ENCODE data around the gene AGXT2. TPM values are rescaled to one million over a fixed set of nuclear protein-coding genes. Genes with fewer than 3 reads are reported as not detected.

The AGXT2 gene
- total RNA-seq, 1 donor from 2014 or later = not detected

DNA sequence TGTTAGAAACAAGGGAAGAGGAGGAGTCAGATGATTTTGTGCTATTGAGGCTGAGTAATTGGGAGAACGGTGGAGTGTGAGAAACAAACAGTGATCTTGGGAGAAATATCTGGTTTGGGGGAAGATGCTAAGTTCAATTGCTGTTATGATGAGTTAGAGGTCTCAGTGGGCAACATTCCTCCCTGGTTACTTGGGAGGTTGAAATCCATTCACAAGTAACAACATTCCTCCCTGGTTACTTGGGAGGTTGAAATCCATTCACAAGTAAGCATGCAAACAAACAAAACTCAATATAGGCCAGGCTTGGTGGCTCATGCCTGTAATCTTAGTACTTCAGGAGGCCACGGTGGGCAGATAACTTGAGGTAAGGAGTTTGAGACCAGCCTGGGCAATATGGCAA lies 38.7 kb downstream of the AGXT2 start:
- no peaks in the 10 kb centered on the region for H3K27me3 ChIP-seq
- Mint-ChIP-seq H3K27me3 (ENCODE audit: insufficient read depth, low read depth) (no peaks in the 10 kb centered on the region), H3K4me3 (no peak overlapping the region), H3K4me1 (peaks cover 3% of the 10 kb centered on the region), H3K9me3 (no peaks in the 10 kb centered on the region), H3K36me3 (no peaks in the 10 kb centered on the region), H3K27ac (no peak overlapping the region)
- no peaks in the 10 kb centered on the region for H3K4me1 ChIP-seq
- no peaks in the 10 kb centered on the region for H3K79me2 ChIP-seq (ENCODE audit: low read depth)
- no peaks in the 10 kb centered on the region for H3K36me3 ChIP-seq
- no peaks in the 10 kb centered on the region for H3F3A ChIP-seq (ENCODE audit: low read depth)
- no peak for DNase-seq (ENCODE audit: low spot score)
- no peak overlapping the region for H2AFZ ChIP-seq (replicated peaks)
- no peaks in the 10 kb centered on the region for H3K9me3 ChIP-seq (ENCODE audit: low read depth)
- no peak overlapping the region for H3K9ac ChIP-seq
- H3K4me3 ChIP-seq = no peak overlapping the region
- TF ChIP-seq EZH2 (IDR thresholded peaks at IDR 0.05) (no peak), EZH2phosphoT487 (IDR thresholded peaks at IDR 0.05) (no peak)
- TF ChIP-seq, protein P1, sequence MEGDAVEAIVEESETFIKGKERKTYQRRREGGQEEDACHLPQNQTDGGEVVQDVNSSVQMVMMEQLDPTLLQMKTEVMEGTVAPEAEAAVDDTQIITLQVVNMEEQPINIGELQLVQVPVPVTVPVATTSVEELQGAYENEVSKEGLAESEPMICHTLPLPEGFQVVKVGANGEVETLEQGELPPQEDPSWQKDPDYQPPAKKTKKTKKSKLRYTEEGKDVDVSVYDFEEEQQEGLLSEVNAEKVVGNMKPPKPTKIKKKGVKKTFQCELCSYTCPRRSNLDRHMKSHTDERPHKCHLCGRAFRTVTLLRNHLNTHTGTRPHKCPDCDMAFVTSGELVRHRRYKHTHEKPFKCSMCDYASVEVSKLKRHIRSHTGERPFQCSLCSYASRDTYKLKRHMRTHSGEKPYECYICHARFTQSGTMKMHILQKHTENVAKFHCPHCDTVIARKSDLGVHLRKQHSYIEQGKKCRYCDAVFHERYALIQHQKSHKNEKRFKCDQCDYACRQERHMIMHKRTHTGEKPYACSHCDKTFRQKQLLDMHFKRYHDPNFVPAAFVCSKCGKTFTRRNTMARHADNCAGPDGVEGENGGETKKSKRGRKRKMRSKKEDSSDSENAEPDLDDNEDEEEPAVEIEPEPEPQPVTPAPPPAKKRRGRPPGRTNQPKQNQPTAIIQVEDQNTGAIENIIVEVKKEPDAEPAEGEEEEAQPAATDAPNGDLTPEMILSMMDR (IDR thresholded peaks at IDR 0.05) = no peak
- no peaks in the 10 kb centered on the region for H4K20me1 ChIP-seq (ENCODE audit: low read depth)
- no peak overlapping the region for H3K27ac ChIP-seq
- H3K4me2 ChIP-seq = no peak overlapping the region

DNA sequence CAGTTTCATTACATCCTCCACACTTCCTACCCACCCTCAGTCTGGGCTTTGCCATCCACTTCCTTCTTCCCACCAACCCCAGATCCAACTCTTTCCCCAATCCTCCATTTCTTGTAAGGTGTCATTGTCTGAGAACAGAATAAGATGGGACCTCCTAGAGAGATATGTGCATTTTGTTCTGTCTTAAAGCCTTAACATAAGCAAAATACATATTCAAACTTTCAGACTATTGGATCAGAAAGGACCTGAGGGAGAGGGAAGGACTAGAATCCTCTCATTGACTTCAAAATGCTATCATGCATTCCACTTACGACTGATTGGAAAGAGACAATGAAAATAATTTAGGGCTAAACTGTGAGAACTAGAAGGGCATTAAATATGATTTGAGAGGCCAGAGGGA lies 43.0 kb downstream of the AGXT2 start:
- Histone ChIP-seq H3K4me2 (no peak overlapping the region), H3K9ac (no peak overlapping the region), H3K9me3 (ENCODE audit: low read depth) (no peaks in the 10 kb centered on the region), H4K20me1 (ENCODE audit: low read depth) (no peaks in the 10 kb centered on the region), H3K27me3 (peaks cover 3% of the 10 kb centered on the region), H3K27ac (no peak overlapping the region), H3K79me2 (ENCODE audit: low read depth) (no peaks in the 10 kb centered on the region), H3F3A (ENCODE audit: low read depth) (no peaks in the 10 kb centered on the region), H3K4me3 (no peak overlapping the region), H3K4me1 (no peaks in the 10 kb centered on the region), H3K36me3 (no peaks in the 10 kb centered on the region), H2AFZ (replicated peaks) (no peak overlapping the region)
- Mint-ChIP-seq H3K9me3 (no peaks in the 10 kb centered on the region), H3K4me1 (peaks cover 3% of the 10 kb centered on the region), H3K27ac (no peak overlapping the region), H3K4me3 (no peak overlapping the region), H3K27me3 (ENCODE audit: insufficient read depth, low read depth) (no peaks in the 10 kb centered on the region), H3K36me3 (no peaks in the 10 kb centered on the region)
- TF ChIP-seq, protein P1 (IDR thresholded peaks at IDR 0.05) = no peak
- TF ChIP-seq EZH2phosphoT487 (IDR thresholded peaks at IDR 0.05) (no peak), EZH2 (IDR thresholded peaks at IDR 0.05) (no peak)
- no peak for DNase-seq (ENCODE audit: low spot score)

DNA sequence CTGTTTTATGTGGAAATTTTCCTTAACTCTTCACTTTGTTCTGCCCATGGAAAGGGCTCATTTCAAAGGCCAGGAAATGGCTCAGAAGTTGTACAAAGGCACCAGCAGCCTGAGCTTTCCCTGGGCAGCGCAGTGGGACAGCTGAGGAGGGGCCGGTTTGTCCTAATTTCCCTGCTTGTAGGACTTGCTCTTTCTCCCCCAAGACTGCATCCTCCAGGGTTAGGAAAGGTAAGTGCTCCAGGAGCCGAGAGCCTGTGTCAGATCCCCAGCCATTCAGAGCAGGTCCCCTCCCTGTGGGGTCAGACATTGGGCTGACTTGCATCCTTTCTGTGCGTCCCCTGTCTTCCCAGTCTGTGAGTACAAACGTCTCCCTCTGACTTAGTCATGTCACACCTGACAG lies 43.5 kb downstream of the AGXT2 start:
- Mint-ChIP-seq H3K27me3 (ENCODE audit: insufficient read depth, low read depth) (peaks cover 2% of the 10 kb centered on the region), H3K9me3 (no peaks in the 10 kb centered on the region), H3K36me3 (no peaks in the 10 kb centered on the region), H3K27ac (no peak overlapping the region), H3K4me3 (no peak overlapping the region), H3K4me1 (peaks cover 3% of the 10 kb centered on the region)
- TF ChIP-seq, protein P1 (IDR thresholded peaks at IDR 0.05) = no peak
- TF ChIP-seq EZH2 (IDR thresholded peaks at IDR 0.05) (no peak), EZH2phosphoT487 (IDR thresholded peaks at IDR 0.05) (no peak)
- Histone ChIP-seq H3K27me3 (peaks cover 3% of the 10 kb centered on the region), H3F3A (ENCODE audit: low read depth) (no peaks in the 10 kb centered on the region), H4K20me1 (ENCODE audit: low read depth) (no peaks in the 10 kb centered on the region), H3K9me3 (ENCODE audit: low read depth) (no peaks in the 10 kb centered on the region), H3K4me3 (no peak overlapping the region), H3K4me2 (no peak overlapping the region), H3K27ac (no peak overlapping the region), H2AFZ (replicated peaks) (peak overlapping the region; percentile 95), H3K36me3 (no peaks in the 10 kb centered on the region), H3K79me2 (ENCODE audit: low read depth) (no peaks in the 10 kb centered on the region), H3K4me1 (no peaks in the 10 kb centered on the region), H3K9ac (no peak overlapping the region)
- DNase-seq (ENCODE audit: low spot score) = no peak
